Mammary epithelial cell (primary cell): Measurements from ENCODE around the gene RAD51B.

Source experiments
- CTCF ChIP-seq, 2 donors: IDR thresholded peaks in 1 of 2; conservative IDR thresholded peaks in 1 of 2; 2 replicates each; pipeline ENCODE4 v1.5.1; 2011 to 2012; ENCODE audit warnings: inconsistent platforms in 2 of 2, low read length in 2 of 2, mild to moderate bottlenecking in 2 of 2, control low read depth in 1 of 2, low read depth in 1 of 2; ENCODE audit not compliant: insufficient read depth in 1 of 2; ENCODE audit errors: extremely low read depth in 1 of 2
- EZH2 ChIP-seq: IDR thresholded peaks from 2 replicates; pipeline ENCODE4 v1.6.1; 2012; ENCODE audit warnings: low read length, inconsistent platforms, borderline replicate concordance

GRCh38 chr14:67851785-67852410 lies 32.3 kb downstream of the RAD51B start:
- no peak for TF ChIP-seq CTCF (conservative IDR thresholded peaks at IDR 0.05 in 1 of 2, IDR thresholded peaks at IDR 0.05 in 1 of 2; ENCODE audit: extremely low read depth in 1 of 2, insufficient read depth in 1 of 2, low read depth in 1 of 2, low read length in 2 of 2)
- TF ChIP-seq EZH2, result no peak
